HFFc6 (cell line): ENCODE measurements around the gene PADI3. TPM values are rescaled to one million over a fixed set of nuclear protein-coding genes. Genes with fewer than 3 reads are reported as not detected.

ENCODE experiments used
- DNase-seq: peaks from one replicate; pipeline ENCODE4 v3.0.0-alpha.2; 2018
- H3K27ac Mint-ChIP-seq: 2 replicates; pipeline ENCODE4 v1.8.0; 2020; ENCODE audit warnings: mild to moderate bottlenecking, mixed read lengths
- H3K27me3 Mint-ChIP-seq: 2 replicates; pipeline ENCODE4 v1.8.0; 2021; ENCODE audit warnings: mild to moderate bottlenecking, moderate library complexity, mixed read lengths; ENCODE audit not compliant: insufficient read depth
- H3K36me3 Mint-ChIP-seq: 2 replicates; pipeline ENCODE4 v1.8.0; 2021; ENCODE audit warnings: low read depth, mixed read lengths
- H3K4me1 Mint-ChIP-seq: 2 replicates; pipeline ENCODE4 v1.8.0; 2020; ENCODE audit warnings: low read depth, mixed read lengths
- H3K4me3 Mint-ChIP-seq: 2 replicates; pipeline ENCODE4 v1.8.0; 2020; ENCODE audit warnings: mild to moderate bottlenecking, moderate library complexity, mixed read lengths
- H3K9me3 Mint-ChIP-seq: 2 replicates; pipeline ENCODE4 v1.8.0; 2020; ENCODE audit warnings: mild to moderate bottlenecking, mixed read lengths
- total RNA-seq, 6 experiments: library from RNA; stranded (reverse); fragmentation: NEBNext Ultra II Directional; extraction: Animal tissue kit (Norgen Biotek cat#: 25700); gene quantifications; 2 replicates in 1 of 6; 3 replicates in 5 of 6; pipeline ENCODE4 v1.2.3, GENCODE V29; 2021
- TF ChIP-seq, protein P1 (sequence below): fragments of 200-600 bp; sonication (generic); IDR thresholded peaks from 2 replicates; pipeline ENCODE4 v1.5.0; 2021; ENCODE audit warnings: antibody characterized with exemption, mild to moderate bottlenecking

PADI3 gene
- total RNA-seq, 6 experiments from 2014 or later: 0.05 to 0.14 (median 0.07) TPM; not detected in 2

DNA sequence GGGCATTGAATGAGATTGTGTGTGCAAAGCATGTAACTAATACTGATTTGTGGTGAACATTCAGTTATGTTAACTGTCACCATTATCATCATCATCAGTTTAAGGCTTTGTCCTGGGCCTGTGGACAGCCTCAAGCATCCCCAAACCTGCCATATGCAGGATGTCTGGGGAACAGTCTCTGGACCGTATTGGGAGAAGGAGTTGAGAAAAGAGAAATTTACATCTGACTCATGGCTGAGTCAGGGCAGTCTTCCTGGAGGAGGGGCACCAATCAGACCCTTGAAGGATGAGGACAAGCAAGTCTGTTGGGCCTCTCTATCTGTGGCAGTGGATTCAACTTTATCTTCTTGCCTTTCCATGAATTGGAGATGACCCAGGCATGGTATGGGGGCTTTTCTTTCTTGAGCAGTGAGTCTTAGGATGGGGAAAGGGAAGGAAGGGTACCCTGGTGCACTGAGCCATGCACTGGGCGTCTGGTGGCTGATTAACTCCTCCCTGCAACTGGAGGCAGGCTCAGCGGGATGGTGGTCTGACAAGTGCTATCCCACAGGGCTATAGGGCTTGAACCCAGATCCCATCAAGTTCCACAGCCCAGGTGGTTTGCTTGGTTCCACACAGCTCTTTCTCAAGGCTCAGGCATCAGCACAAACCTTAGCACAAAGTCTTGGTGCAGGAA, 2.9 kb downstream of the PADI3 start:
- Mint-ChIP-seq H3K27me3 (peaks cover 6% of the 10 kb centered on the region), H3K27ac (peak overlapping the region; percentile 36), H3K4me3 (no peak overlapping the region), H3K36me3 (no peaks in the 10 kb centered on the region), H3K4me1 (peaks cover 25% of the 10 kb centered on the region), H3K9me3 (no peaks in the 10 kb centered on the region)
- peak; percentile 57 for DNase-seq
- TF ChIP-seq, protein P1, sequence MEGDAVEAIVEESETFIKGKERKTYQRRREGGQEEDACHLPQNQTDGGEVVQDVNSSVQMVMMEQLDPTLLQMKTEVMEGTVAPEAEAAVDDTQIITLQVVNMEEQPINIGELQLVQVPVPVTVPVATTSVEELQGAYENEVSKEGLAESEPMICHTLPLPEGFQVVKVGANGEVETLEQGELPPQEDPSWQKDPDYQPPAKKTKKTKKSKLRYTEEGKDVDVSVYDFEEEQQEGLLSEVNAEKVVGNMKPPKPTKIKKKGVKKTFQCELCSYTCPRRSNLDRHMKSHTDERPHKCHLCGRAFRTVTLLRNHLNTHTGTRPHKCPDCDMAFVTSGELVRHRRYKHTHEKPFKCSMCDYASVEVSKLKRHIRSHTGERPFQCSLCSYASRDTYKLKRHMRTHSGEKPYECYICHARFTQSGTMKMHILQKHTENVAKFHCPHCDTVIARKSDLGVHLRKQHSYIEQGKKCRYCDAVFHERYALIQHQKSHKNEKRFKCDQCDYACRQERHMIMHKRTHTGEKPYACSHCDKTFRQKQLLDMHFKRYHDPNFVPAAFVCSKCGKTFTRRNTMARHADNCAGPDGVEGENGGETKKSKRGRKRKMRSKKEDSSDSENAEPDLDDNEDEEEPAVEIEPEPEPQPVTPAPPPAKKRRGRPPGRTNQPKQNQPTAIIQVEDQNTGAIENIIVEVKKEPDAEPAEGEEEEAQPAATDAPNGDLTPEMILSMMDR: no peak

DNA sequence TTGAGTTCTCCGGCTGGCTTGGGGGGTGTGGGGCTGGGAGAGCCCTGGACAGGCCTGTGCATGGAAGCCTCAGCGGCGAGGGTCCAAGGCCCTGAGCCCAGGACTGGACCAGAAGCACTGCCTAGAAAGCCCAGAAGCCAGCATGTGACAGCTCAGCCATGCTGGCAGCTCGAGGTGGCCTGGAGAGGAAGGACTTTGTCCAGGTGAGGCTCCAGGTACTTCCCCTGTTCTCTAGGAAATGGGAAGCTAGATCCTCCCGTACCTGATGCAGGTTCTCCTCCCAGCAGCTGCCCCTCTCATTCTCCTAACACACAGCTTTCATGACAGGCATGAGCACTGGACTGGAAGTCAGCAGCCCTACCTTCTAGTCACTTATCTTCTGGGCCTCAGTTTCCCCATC, 6.4 kb downstream of the PADI3 start:
- H3K4me1 Mint-ChIP-seq: peaks cover 43% of the 10 kb centered on the region
- no peak overlapping the region for H3K4me3 Mint-ChIP-seq
- no peaks in the 10 kb centered on the region for H3K9me3 Mint-ChIP-seq
- DNase-seq: no peak
- TF ChIP-seq, protein P1: no peak
- peaks cover 12% of the 10 kb centered on the region for H3K27me3 Mint-ChIP-seq
- no peak overlapping the region for H3K27ac Mint-ChIP-seq
- no peaks in the 10 kb centered on the region for H3K36me3 Mint-ChIP-seq

DNA sequence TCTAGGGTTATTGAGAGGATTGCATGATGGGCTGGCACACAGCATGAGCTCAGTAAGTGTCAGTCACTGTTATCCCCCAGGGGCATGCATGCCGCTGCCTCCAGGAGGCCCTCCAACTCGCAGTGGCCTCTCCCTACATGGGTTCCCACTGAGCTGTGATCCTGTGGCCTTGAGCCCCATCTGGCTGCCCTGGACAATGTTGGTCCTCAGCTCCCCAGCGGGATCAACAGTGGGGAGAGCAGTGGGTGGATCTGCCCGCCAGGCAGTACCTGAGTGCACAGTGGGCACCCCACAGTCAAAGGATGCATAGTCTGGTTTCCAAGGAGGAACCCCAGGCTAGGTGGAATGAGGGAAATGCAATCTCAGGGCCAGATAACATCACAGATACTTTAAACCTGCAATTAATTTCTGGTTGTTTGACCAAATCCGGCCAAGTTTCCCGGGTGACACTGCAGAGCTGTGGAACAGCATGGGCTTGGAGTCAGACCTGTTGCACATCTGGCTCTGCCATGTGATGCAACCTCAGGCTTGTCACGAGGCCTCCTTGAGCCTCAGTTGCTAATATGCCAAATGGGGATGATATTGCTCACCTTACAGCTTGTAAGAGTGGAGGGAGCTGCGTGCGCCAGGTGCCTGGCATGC, 9.3 kb downstream of the PADI3 start:
- no peak for DNase-seq
- H3K27ac Mint-ChIP-seq: no peak overlapping the region
- H3K36me3 Mint-ChIP-seq: no peaks in the 10 kb centered on the region
- no peaks in the 10 kb centered on the region for H3K9me3 Mint-ChIP-seq
- H3K4me3 Mint-ChIP-seq: no peak overlapping the region
- H3K4me1 Mint-ChIP-seq: peaks cover 24% of the 10 kb centered on the region
- H3K27me3 Mint-ChIP-seq: peaks cover 12% of the 10 kb centered on the region
- TF ChIP-seq, protein P1: no peak

DNA sequence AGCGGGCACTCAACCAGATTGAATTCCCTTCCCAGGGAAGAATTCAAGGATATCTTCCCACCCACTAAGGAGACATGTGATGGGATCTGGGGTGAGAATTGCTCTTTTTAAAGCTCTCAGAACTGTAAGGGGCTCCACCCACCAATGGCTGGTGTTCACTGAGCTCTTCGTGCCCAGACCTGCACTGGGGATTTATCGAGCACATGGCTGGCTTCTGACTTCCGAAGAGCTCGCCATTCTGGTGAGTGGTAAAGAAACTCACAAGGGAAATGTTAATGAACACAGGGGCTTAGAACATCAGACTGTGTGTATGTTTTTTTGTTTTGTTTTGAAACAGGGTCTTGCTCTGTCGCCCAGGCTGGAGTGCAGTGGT, 9.8 kb downstream of the PADI3 start:
- no peaks in the 10 kb centered on the region for H3K9me3 Mint-ChIP-seq
- H3K36me3 Mint-ChIP-seq: no peaks in the 10 kb centered on the region
- peaks cover 24% of the 10 kb centered on the region for H3K4me1 Mint-ChIP-seq
- DNase-seq: no peak
- H3K4me3 Mint-ChIP-seq: 0 out of 2 replicates have a peak overlapping the region, but pooled peaks have one; percentile 8
- no peak overlapping the region for H3K27ac Mint-ChIP-seq
- TF ChIP-seq, protein P1: no peak
- peaks cover 12% of the 10 kb centered on the region for H3K27me3 Mint-ChIP-seq

DNA sequence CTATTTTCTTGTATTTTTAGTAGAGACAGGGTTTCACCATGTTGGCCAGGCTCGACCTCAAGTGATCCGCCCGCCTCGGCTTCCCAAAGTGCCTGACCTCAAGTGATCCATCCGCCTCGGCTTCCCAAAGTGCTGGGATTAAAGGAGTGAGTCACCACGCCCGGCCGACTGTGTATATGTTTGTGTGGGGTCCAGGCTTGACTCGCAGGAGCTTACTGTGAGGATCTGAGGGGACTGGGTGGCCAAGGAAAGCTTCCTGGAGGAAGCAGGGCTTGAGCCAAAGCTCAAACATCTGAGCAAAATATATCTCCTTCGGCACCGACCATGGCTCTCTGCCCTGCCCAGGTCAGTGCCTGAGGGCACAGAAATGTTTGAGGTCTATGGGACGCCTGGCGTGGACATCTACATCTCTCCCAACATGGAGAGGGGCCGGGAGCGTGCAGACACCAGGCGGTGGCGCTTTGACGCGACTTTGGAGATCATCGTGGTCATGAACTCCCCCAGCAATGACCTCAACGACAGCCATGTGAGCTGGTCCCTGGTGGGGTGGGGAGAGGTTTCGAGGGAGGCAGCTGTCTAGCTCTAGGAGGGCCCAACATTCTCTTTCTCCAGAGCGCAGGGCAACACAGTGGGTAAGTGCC, 10.5 kb downstream of the PADI3 start:
- peaks cover 24% of the 10 kb centered on the region for H3K4me1 Mint-ChIP-seq
- H3K4me3 Mint-ChIP-seq: peak overlapping the region; percentile 8; the same call in 1 of the 2 replicates
- TF ChIP-seq, protein P1: no peak
- peak overlapping the region; percentile 52; the same call in 1 of the 2 replicates for H3K27ac Mint-ChIP-seq
- DNase-seq: peak; percentile 30
- H3K27me3 Mint-ChIP-seq: peaks cover 12% of the 10 kb centered on the region
- H3K9me3 Mint-ChIP-seq: no peaks in the 10 kb centered on the region
- no peaks in the 10 kb centered on the region for H3K36me3 Mint-ChIP-seq
